HG02840 (cell line): ENCODE data around the gene HS3ST1.

Experiments used
- ATAC-seq: cut with Tn5 transposase; IDR thresholded peaks from one replicate; pipeline ENCODE4 v1.9.1; 2021; ENCODE audit warnings: mild to moderate bottlenecking, moderate library complexity, moderate number of reproducible peaks; ENCODE audit not compliant: unreplicated experiment, low FRiP score

HS3ST1 gene

GRCh38 chr4:11428231-11428898 is at the start of gene HS3ST1:
Gene HS3ST1, minus strand, starts transcription at chr4:11428894. Its CDS starts 28,889 bp downstream, at chr4:11400005.
- peak; percentile 28 for ATAC-seq

GRCh38 chr4:11475871-11476270 is 47.2 kb upstream of the HS3ST1 start:
- no peak for ATAC-seq

GRCh38 chr4:11474146-11474545 is 45.5 kb upstream of the HS3ST1 start:
- ATAC-seq = no peak

- no peak for ATAC-seq
Observed at GRCh38 chr4:11472535-11472934, 43.8 kb upstream of the HS3ST1 start.

- peak; percentile 49 for ATAC-seq
Observed at GRCh38 chr4:11471618-11472017, 42.9 kb upstream of the HS3ST1 start.

GRCh38 chr4:11471046-11471441 is 42.4 kb upstream of the HS3ST1 start:
- no peak for ATAC-seq

GRCh38 chr4:11470438-11471045 is 41.8 kb upstream of the HS3ST1 start:
- peak; percentile 46 for ATAC-seq

GRCh38 chr4:11469650-11470437 is 41.1 kb upstream of the HS3ST1 start:
- peak; percentile 62 for ATAC-seq

- no peak for ATAC-seq
Observed at GRCh38 chr4:11468901-11469300, 40.2 kb upstream of the HS3ST1 start.

GRCh38 chr4:11467931-11468330 is 39.2 kb upstream of the HS3ST1 start:
- no peak for ATAC-seq

GRCh38 chr4:11463707-11464106 is 35.0 kb upstream of the HS3ST1 start:
- no peak for ATAC-seq

- ATAC-seq = no peak
Observed at GRCh38 chr4:11456401-11456800, 27.7 kb upstream of the HS3ST1 start.

GRCh38 chr4:11455201-11455835 is 26.6 kb upstream of the HS3ST1 start:
- ATAC-seq = no peak

GRCh38 chr4:11451716-11452115 is 23.0 kb upstream of the HS3ST1 start:
- no peak for ATAC-seq

- ATAC-seq = no peak
Observed at GRCh38 chr4:11446155-11446811, 17.6 kb upstream of the HS3ST1 start.

- no peak for ATAC-seq
Observed at GRCh38 chr4:11441194-11441556, 12.5 kb upstream of the HS3ST1 start.

- ATAC-seq = no peak
Observed at GRCh38 chr4:11440481-11441193, 11.9 kb upstream of the HS3ST1 start.

- ATAC-seq = no peak
Observed at GRCh38 chr4:11439836-11440235, 11.1 kb upstream of the HS3ST1 start.

GRCh38 chr4:11438647-11439046 is 10.0 kb upstream of the HS3ST1 start:
- ATAC-seq = no peak

GRCh38 chr4:11436673-11437072 is 8.0 kb upstream of the HS3ST1 start:
- no peak for ATAC-seq
